H54 (cell line): ENCODE measurements around the gene NYAP2.

Experiments used
- DNase-seq: peaks from one replicate; pipeline ENCODE4 v3.0.0; 2011; ENCODE audit warnings: low spot score, mixed read lengths; ENCODE audit not compliant: insufficient read length
- FAIRE-seq: peaks from 3 replicates; lab custom pipeline; 2011; peaks lifted over from hg19 to GRCh38; lab: Jason Lieb, UNC
- POLR2A ChIP-seq: IDR thresholded peaks from 2 replicates; pipeline ENCODE4 v1.6.1; 2011; ENCODE audit warnings: low read depth, mild to moderate bottlenecking, low read length

NYAP2 gene

GRCh38 chr2:225399504-225399903 lies at the start of gene NYAP2:
NYAP2 (plus strand) TSS chr2:225399710; CDS start chr2:225408881, 9,171 bp downstream.
- FAIRE-seq (no peak), DNase-seq (no peak)
- TF ChIP-seq POLR2A = no peak

DNA sequence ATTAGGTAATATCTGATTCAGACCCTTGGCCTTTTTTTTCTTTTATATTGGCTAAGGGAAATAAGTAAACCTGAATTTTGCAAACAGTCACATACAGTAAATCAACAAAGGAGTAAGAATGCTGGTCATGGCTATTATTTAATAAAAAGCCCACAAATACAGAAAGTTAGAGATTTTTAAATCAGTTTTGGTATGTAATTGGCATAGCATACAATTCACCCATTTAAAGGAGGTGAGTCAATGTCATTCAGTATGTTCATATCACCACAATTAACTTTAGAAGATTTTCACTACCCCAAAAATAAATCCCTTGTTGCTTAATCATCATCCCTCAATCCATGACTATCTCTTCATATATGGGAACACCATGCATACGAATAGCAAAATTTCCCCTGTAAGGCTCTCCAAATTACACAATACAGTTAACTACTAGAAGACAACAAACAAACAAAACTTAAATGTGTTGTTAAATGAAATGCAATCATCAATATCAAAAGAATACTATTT lies 45.9 kb upstream of the NYAP2 start:
- DNase-seq (no peak), FAIRE-seq (no peak)
- no peak for TF ChIP-seq POLR2A

GRCh38 chr2:225354281-225354774 lies 45.2 kb upstream of the NYAP2 start:
- no peak for TF ChIP-seq POLR2A
- FAIRE-seq (no peak), DNase-seq (no peak)

- FAIRE-seq (no peak), DNase-seq (no peak)
- no peak for TF ChIP-seq POLR2A
Observed at GRCh38 chr2:225355788-225356187, 43.7 kb upstream of the NYAP2 start.

GRCh38 chr2:225366731-225367130 lies 32.8 kb upstream of the NYAP2 start:
- no peak for TF ChIP-seq POLR2A
- no peak for FAIRE-seq

DNA sequence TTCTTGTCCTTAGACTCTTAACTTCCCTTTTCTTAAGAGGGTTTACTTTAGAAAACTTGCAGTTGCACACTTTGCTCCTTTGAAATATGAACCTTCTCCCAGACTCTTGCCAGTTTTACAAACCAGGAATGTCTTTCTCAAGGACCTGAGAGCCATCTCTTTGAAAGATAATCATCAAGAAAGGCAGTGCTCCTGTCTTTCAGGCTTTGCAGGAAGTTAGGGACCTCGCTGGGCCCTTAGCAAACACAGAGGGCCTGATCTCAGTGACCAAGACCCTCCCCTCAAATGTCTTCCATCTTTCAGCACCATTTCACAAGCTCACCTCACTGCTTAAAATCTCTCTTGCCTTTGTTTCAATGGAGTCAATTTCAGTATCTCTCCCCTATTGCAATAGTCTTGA lies 32.0 kb upstream of the NYAP2 start:
- DNase-seq = no peak
- TF ChIP-seq POLR2A = no peak
- no peak for FAIRE-seq

More at GRCh38 chr2:225366731-225367130, 32.8 kb upstream of the NYAP2 start:
- DNase-seq = no peak

- no peak for FAIRE-seq
- no peak for DNase-seq
Observed at GRCh38 chr2:225378984-225379383, 20.5 kb upstream of the NYAP2 start.

DNA sequence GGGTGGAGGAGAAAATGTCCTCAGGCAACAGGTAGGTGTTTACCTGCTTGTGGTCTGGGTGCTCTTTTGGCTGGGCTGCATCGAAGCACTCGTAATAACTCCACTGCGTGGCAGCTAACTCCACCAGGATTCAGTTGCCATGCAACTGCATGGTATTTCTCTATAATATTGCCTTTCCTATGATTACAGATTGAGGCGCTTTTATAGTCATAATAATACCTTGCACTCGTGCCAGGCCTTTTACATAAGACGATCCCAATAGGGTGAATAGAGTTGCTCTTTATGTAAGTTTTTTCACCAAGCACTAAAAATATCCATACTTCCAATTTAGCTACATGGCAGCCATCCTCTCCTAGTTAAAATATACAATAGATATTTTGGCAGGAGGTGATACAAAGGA lies 19.7 kb upstream of the NYAP2 start:
- no peak for TF ChIP-seq POLR2A
- FAIRE-seq (no peak), DNase-seq (no peak)

More at GRCh38 chr2:225378984-225379383, 20.5 kb upstream of the NYAP2 start:
- no peak for TF ChIP-seq POLR2A

GRCh38 chr2:225381609-225382008 lies 17.9 kb upstream of the NYAP2 start:
- TF ChIP-seq POLR2A = no peak
- FAIRE-seq = no peak
- no peak for DNase-seq

DNA sequence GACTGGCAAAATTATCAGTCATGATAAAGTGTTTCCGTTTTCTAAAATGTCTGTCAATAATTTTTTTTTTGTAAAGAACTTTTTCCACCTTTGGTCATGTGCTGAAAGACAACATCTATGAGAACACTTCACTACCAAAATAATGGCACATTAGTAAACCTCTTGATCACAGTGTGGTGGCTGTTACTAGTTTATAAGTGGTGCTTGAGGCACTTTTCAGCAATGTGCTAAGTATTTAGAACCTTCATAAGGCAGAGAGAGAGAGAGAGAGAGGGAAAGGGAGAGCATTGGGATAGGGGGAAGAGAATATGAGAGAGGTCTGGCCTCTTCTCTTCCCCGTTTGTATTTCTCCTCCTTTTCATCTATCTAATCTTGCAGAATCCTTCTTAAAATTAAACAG lies 1.1 kb upstream of the NYAP2 start:
- no peak for TF ChIP-seq POLR2A
- FAIRE-seq = no peak
- no peak for DNase-seq

DNA sequence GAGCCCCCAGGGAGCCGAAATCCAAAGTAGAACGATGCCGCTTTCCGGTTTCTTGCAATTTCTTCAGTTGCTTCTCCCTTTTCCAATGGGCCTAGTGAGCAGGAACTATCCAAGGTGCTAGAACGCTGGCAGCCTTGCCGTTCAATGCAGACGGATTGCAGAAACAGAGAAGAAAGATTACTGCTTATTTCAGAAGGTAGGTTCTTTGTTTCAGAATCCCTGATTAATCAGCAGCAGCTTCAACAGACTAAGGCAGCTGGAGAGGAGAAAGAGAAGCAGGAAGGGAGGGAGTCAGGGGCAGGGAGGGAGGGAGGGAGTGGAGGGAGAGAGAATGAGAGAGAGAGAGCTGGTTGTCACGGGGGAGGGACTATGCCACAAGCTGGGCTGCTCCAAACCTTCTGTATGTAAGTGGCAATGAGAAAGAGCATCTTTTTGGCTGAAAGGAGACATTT lies 576 bp downstream of the NYAP2 start:
- TF ChIP-seq POLR2A = no peak
- DNase-seq = no peak
- FAIRE-seq = no peak

DNA sequence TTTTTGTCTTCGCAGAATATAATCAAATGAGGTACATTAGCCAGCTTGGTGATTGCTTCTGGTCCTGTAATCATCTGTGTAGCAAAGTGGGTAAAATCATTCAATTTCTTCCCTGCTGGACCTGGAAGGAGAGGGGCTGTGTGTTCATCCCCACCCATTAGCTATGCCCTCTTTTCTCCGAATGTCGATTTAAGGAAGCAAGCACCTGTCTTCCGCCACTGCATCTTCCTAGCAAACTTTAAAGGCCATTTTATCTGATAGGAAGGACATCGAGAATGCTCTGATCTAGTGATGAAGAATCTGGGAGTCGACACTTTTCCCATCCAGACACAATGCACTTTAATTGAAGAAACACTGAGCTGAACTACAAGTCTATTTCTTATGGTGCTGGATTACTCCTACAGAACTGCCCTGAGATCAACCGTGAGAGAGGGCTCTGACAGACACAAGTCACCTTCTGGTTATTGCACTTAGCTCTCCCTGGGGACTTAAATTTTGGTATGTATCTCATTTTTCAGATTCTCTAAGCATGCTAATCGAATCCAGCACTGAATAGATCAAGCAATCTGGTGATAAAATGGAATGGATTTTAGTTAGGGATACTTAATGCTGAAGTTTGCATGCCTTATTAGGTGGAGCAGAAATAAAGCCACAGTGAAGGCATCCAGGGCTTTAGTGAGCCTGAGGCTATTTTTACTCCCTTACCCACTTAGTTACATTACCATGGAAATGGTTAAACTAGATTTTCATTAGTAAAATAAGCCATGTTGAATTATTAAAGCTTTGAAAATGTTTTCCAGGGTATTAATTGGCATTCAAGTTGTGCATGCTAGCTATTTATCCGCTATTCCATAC lies 1.3 kb downstream of the NYAP2 start:
- FAIRE-seq (no peak), DNase-seq (no peak)
- no peak for TF ChIP-seq POLR2A

- TF ChIP-seq POLR2A = no peak
- FAIRE-seq = no peak
Observed at GRCh38 chr2:225402210-225402776, 2.8 kb downstream of the NYAP2 start.

DNA sequence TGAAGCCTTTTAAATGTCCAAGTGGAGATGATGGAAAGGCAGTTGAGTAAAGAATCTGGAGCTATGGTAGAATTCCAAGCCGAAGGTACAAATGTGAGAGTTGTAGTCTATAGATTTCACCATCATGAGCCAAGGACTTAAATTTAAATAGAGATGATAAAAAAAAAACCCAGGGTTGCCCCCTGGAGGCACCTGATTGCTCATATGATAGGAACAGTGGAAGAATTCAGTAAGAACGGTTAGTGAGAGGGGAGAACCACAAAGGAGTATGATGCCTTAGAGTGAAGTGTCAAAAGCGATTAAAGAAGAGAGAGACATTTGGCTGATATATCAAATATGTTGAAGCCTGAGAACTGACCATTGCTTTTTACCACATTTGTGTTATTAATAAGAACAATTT lies 11.9 kb downstream of the NYAP2 start:
- DNase-seq (no peak), FAIRE-seq (no peak)
- TF ChIP-seq POLR2A = no peak

More at GRCh38 chr2:225402210-225402776, 2.8 kb downstream of the NYAP2 start:
- DNase-seq = no peak

GRCh38 chr2:225413786-225414185 lies 14.3 kb downstream of the NYAP2 start:
- no peak for DNase-seq
- TF ChIP-seq POLR2A = no peak
- FAIRE-seq = no peak
